GM19099 (cell line): Measurements from ENCODE around the gene PRR12.

Experiments
- POLR2A ChIP-seq: IDR thresholded peaks from 3 replicates; pipeline ENCODE4 v1.6.1; 2011; ENCODE audit warnings: low read depth; ENCODE audit not compliant: insufficient read length; ENCODE audit errors: extremely low read depth

PRR12 gene

GRCh38 chr19:49593233-49594113 lies 2.5 kb downstream of the PRR12 start:
- peak; percentile 30 for TF ChIP-seq POLR2A

GRCh38 chr19:49594157-49594992 lies 3.4 kb downstream of the PRR12 start:
- no peak for TF ChIP-seq POLR2A

GRCh38 chr19:49594993-49595818 lies 4.2 kb downstream of the PRR12 start:
- TF ChIP-seq POLR2A = no peak

GRCh38 chr19:49595819-49596404 lies 4.9 kb downstream of the PRR12 start:
- TF ChIP-seq POLR2A = no peak

GRCh38 chr19:49596407-49596806 lies 5.4 kb downstream of the PRR12 start:
- no peak for TF ChIP-seq POLR2A

- no peak for TF ChIP-seq POLR2A
Measured at GRCh38 chr19:49596954-49597702, 6.1 kb downstream of the PRR12 start.

GRCh38 chr19:49597703-49597974 lies 6.7 kb downstream of the PRR12 start:
- TF ChIP-seq POLR2A = no peak

- no peak for TF ChIP-seq POLR2A
Measured at GRCh38 chr19:49599378-49600295, 8.7 kb downstream of the PRR12 start.

- no peak for TF ChIP-seq POLR2A
Measured at GRCh38 chr19:49601482-49602038, 10.6 kb downstream of the PRR12 start.

GRCh38 chr19:49602806-49603205 lies 11.8 kb downstream of the PRR12 start:
- no peak for TF ChIP-seq POLR2A

GRCh38 chr19:49605605-49606004 lies 14.6 kb downstream of the PRR12 start:
- no peak for TF ChIP-seq POLR2A

GRCh38 chr19:49609499-49610092 lies 18.6 kb downstream of the PRR12 start:
- TF ChIP-seq POLR2A = no peak
